IPS-NIHi7 (cell line): ENCODE data around the gene HES5.
A peak's percentile ranks its signal among the peaks of the same experiment; 100 is the strongest.
"Not testable (repeated sequence)": the region's sequence is repeated elsewhere in the genome, so short reads cannot be mapped to it uniquely, and the experiment has no call there.

Source experiments
- DNase-seq: peaks from one replicate; pipeline ENCODE4 v3.0.0; 2012; ENCODE audit warnings: mixed read lengths; ENCODE audit errors: extremely low spot score

HES5 gene

GRCh38 chr1:2560299-2561073 lies 30.4 kb upstream of the HES5 start:
- no peak for DNase-seq

GRCh38 chr1:2559509-2560298 lies 29.6 kb upstream of the HES5 start:
- DNase-seq = no peak

- DNase-seq = no peak
Measured at GRCh38 chr1:2558861-2559260, 28.8 kb upstream of the HES5 start.

- DNase-seq = no peak
Measured at GRCh38 chr1:2558420-2558819, 28.4 kb upstream of the HES5 start.

- no peak for DNase-seq
Measured at GRCh38 chr1:2557482-2558400, 27.7 kb upstream of the HES5 start.

- DNase-seq = no peak
Measured at GRCh38 chr1:2556678-2557481, 26.8 kb upstream of the HES5 start.

GRCh38 chr1:2556277-2556677 lies 26.2 kb upstream of the HES5 start, which contains the start of gene TNFRSF14:
TNFRSF14 (plus strand) TSS chr1:2556371; CDS start chr1:2556665, 294 bp downstream.
- DNase-seq = no peak

GRCh38 chr1:2555634-2556276 lies 25.7 kb upstream of the HES5 start:
- DNase-seq = no peak

- DNase-seq = peak; percentile 49
Measured at GRCh38 chr1:2554621-2555387, 24.7 kb upstream of the HES5 start.

- DNase-seq = no peak
Measured at GRCh38 chr1:2553871-2554620, 24.0 kb upstream of the HES5 start.

GRCh38 chr1:2553076-2553475 lies 23.0 kb upstream of the HES5 start:
- not testable (repeated sequence) for DNase-seq

- no peak for DNase-seq
Measured at GRCh38 chr1:2552189-2552588, 22.1 kb upstream of the HES5 start.

- not testable (repeated sequence) for DNase-seq
Measured at GRCh38 chr1:2551544-2551943, 21.5 kb upstream of the HES5 start.

- not testable (repeated sequence) for DNase-seq
Measured at GRCh38 chr1:2550309-2550861, 20.3 kb upstream of the HES5 start.

GRCh38 chr1:2549367-2550029 lies 19.4 kb upstream of the HES5 start:
- not testable (repeated sequence) for DNase-seq

GRCh38 chr1:2548068-2548589 lies 18.1 kb upstream of the HES5 start:
- peak; percentile 87 for DNase-seq

- DNase-seq = no peak
Measured at GRCh38 chr1:2547210-2548067, 17.4 kb upstream of the HES5 start.
